Smooth muscle cell (in vitro differentiated cells): ENCODE data around the gene SLC26A1. TPM values are rescaled to one million over a fixed set of nuclear protein-coding genes. Genes with fewer than 3 reads are reported as not detected.

ENCODE experiments used
- DNase-seq: peaks from one replicate; lab custom pipeline; 2025; ENCODE audit not compliant: unreplicated experiment; lab: John Stamatoyannopoulos, UW
- H2AFZ ChIP-seq: fragments of 200-600 bp; sonication (generic); 2 replicates; pipeline ENCODE4 v1.6.0; 2016; ENCODE audit warnings: antibody characterized with exemption, low read depth, mild to moderate bottlenecking
- H3F3A ChIP-seq: fragments of 200-600 bp; sonication (generic); 2 replicates; pipeline ENCODE4 v1.6.0; 2017; ENCODE audit warnings: antibody characterized with exemption, low read depth
- H3K27ac ChIP-seq: fragments of 200-600 bp; sonication (generic); 2 replicates; pipeline ENCODE4 v1.5.1; 2016; ENCODE audit warnings: low read depth, mild to moderate bottlenecking
- H3K27me3 ChIP-seq: fragments of 200-600 bp; sonication (generic); 2 replicates; pipeline ENCODE4 v1.6.1; 2016; ENCODE audit warnings: low read depth, mild to moderate bottlenecking
- H3K36me3 ChIP-seq: fragments of 200-600 bp; sonication (generic); 2 replicates; pipeline ENCODE4 v1.5.1; 2016; ENCODE audit warnings: low read depth
- H3K4me1 ChIP-seq: fragments of 200-600 bp; sonication (generic); 2 replicates; pipeline ENCODE4 v1.5.1; 2016; ENCODE audit warnings: low read depth
- H3K4me2 ChIP-seq: fragments of 200-600 bp; sonication (generic); 2 replicates; pipeline ENCODE4 v1.6.0; 2016; ENCODE audit warnings: mild to moderate bottlenecking
- H3K4me3 ChIP-seq: fragments of 200-600 bp; sonication (generic); 2 replicates; pipeline ENCODE4 v1.5.1; 2016; ENCODE audit warnings: mild to moderate bottlenecking
- H3K79me2 ChIP-seq: fragments of 200-600 bp; sonication (generic); 2 replicates; pipeline ENCODE4 v1.6.0; 2016; ENCODE audit warnings: low read depth, mild to moderate bottlenecking
- H3K9ac ChIP-seq: fragments of 200-600 bp; sonication (generic); 2 replicates; pipeline ENCODE4 v1.6.0; 2016; ENCODE audit warnings: low read depth
- H3K9me3 ChIP-seq: fragments of 200-600 bp; sonication (generic); replicated peaks from 2 replicates; pipeline ENCODE4 v1.5.1; 2016; ENCODE audit warnings: low read depth
- H4K20me1 ChIP-seq: fragments of 200-600 bp; sonication (generic); 2 replicates; pipeline ENCODE4 v1.6.0; 2016; ENCODE audit warnings: low read depth
- WGBS: methylation state at CpG from one replicate; pipeline ENCODE4 v1.1.7; 2016; ENCODE audit warnings: low lambda C conversion rate; 5-methylcytosine and 5-hydroxymethylcytosine counted together
- polyA plus RNA-seq: library from polyadenylated mRNA; unstranded; fragments of >200 nt; fragmentation: Nextera tagmentation; extraction: Ambion mirVana; gene quantifications from 2 replicates; pipeline ENCODE4 v1.2.1, GENCODE V29; 2016
- total RNA-seq: library from RNA; depleted of rRNA; stranded (reverse); fragments of >200 nt; gene quantifications from 2 replicates; pipeline ENCODE4 v1.2.3, GENCODE V29; 2014
- TF ChIP-seq, protein P1 (sequence below): fragments of 200-600 bp; sonication (generic); IDR thresholded peaks from 2 replicates; pipeline ENCODE4 v1.5.1; 2017; ENCODE audit warnings: borderline replicate concordance, mild to moderate bottlenecking, antibody characterized with exemption; ENCODE audit not compliant: insufficient read depth, poor library complexity, severe bottlenecking

The SLC26A1 gene
- total and polyA plus RNA-seq, 2 experiments from 2014 or later: 0.67 to 1.7 TPM

GRCh38 chr4:961351-962230 lies 31.6 kb downstream of the SLC26A1 start:
- DNase-seq: no peak
- WGBS: 94% methylated on average over 44 of the region's 52 CpGs
- Histone ChIP-seq H3K4me3 (no peak overlapping the region), H3K79me2 (no peaks in the 10 kb centered on the region), H4K20me1 (no peaks in the 10 kb centered on the region), H3K9ac (no peak overlapping the region), H3K4me2 (no peak overlapping the region), H3K4me1 (no peaks in the 10 kb centered on the region), H3K36me3 (no peaks in the 10 kb centered on the region), H3F3A (no peaks in the 10 kb centered on the region), H3K9me3 (no peaks in the 10 kb centered on the region), H3K27ac (no peak overlapping the region), H3K27me3 (no peaks in the 10 kb centered on the region), H2AFZ (no peak overlapping the region)
- TF ChIP-seq, protein P1, sequence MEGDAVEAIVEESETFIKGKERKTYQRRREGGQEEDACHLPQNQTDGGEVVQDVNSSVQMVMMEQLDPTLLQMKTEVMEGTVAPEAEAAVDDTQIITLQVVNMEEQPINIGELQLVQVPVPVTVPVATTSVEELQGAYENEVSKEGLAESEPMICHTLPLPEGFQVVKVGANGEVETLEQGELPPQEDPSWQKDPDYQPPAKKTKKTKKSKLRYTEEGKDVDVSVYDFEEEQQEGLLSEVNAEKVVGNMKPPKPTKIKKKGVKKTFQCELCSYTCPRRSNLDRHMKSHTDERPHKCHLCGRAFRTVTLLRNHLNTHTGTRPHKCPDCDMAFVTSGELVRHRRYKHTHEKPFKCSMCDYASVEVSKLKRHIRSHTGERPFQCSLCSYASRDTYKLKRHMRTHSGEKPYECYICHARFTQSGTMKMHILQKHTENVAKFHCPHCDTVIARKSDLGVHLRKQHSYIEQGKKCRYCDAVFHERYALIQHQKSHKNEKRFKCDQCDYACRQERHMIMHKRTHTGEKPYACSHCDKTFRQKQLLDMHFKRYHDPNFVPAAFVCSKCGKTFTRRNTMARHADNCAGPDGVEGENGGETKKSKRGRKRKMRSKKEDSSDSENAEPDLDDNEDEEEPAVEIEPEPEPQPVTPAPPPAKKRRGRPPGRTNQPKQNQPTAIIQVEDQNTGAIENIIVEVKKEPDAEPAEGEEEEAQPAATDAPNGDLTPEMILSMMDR: no peak

GRCh38 chr4:960636-961350 lies 32.4 kb downstream of the SLC26A1 start:
- H3F3A ChIP-seq: no peaks in the 10 kb centered on the region
- no peak overlapping the region for H3K4me2 ChIP-seq
- H3K36me3 ChIP-seq: no peaks in the 10 kb centered on the region
- no peak for DNase-seq
- H3K27ac ChIP-seq: no peak overlapping the region
- no peaks in the 10 kb centered on the region for H3K4me1 ChIP-seq
- no peaks in the 10 kb centered on the region for H4K20me1 ChIP-seq
- no peaks in the 10 kb centered on the region for H3K79me2 ChIP-seq
- no peak overlapping the region for H3K4me3 ChIP-seq
- H3K9me3 ChIP-seq: no peaks in the 10 kb centered on the region
- WGBS: 96% methylated on average over 35 of the region's 35 CpGs
- H3K9ac ChIP-seq: no peak overlapping the region
- TF ChIP-seq, protein P1: no peak
- no peaks in the 10 kb centered on the region for H3K27me3 ChIP-seq
- H2AFZ ChIP-seq: no peak overlapping the region

DNA sequence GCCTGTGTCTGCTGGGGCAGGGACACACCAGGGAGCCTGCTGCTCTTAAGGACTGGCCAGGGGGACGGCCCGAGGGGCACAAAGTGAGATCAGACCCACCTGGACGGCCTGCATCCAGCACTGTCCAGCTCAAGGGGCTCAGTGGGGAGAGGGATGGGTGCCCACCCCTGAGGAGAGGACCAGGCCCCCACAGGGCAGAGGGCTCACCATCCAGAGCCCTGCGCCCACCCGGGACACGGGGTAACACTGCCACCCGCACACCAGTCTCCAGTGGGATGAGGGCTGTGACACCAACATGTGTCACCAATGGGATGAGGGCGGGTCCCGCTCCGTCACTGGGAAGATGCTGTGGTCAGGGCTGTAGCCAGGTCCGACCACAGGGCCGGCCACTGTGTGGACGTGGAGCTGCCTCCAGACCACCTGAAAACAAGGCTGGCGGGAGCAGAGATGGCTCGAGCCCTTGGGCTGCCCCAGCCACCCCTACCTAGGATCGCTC lies 33.0 kb downstream of the SLC26A1 start:
- Histone ChIP-seq H4K20me1 (no peaks in the 10 kb centered on the region), H3K4me3 (no peak overlapping the region), H3K36me3 (no peaks in the 10 kb centered on the region), H3K4me1 (no peaks in the 10 kb centered on the region), H3K27me3 (no peaks in the 10 kb centered on the region), H3K27ac (no peak overlapping the region), H3F3A (no peaks in the 10 kb centered on the region), H3K9me3 (no peaks in the 10 kb centered on the region), H3K79me2 (no peaks in the 10 kb centered on the region), H3K9ac (no peak overlapping the region), H2AFZ (no peak overlapping the region), H3K4me2 (no peak overlapping the region)
- TF ChIP-seq, protein P1: no peak
- WGBS: 93% methylated on average over 16 of the region's 16 CpGs
- DNase-seq: no peak
